Esophagus (tissue), 2 donors: Measurements from ENCODE around the gene TLX3. TPM values are rescaled to one million over a fixed set of nuclear protein-coding genes. Genes with fewer than 3 reads are reported as not detected.
"Not testable (repeated sequence)": the region's sequence is repeated elsewhere in the genome, so short reads cannot be mapped to it uniquely, and the experiment has no call there.

Source experiments
- H3K27ac ChIP-seq, 2 donors: one replicate each; pipeline ENCODE4 v1.5.1; 2013; ENCODE audit warnings: low read depth in 2 of 2, mild to moderate bottlenecking in 2 of 2, inconsistent platforms in 1 of 2, low read length in 1 of 2, moderate library complexity in 1 of 2
- H3K27me3 ChIP-seq, 2 donors: one replicate each; pipeline ENCODE4 v1.6.1; 2013; ENCODE audit warnings: low read length in 2 of 2, control low read depth in 1 of 2, mild to moderate bottlenecking in 1 of 2; ENCODE audit not compliant: insufficient read depth in 2 of 2, control insufficient read depth in 1 of 2
- H3K36me3 ChIP-seq, 2 donors: one replicate each; pipeline ENCODE4 v1.6.1; 2013; ENCODE audit warnings: low read length in 1 of 2; ENCODE audit not compliant: control insufficient read depth in 2 of 2, insufficient read depth in 2 of 2
- H3K4me1 ChIP-seq, 2 donors: one replicate each; pipeline ENCODE4 v1.6.1; 2013; ENCODE audit warnings: low read length in 1 of 2; ENCODE audit not compliant: control insufficient read depth in 2 of 2, insufficient read depth in 2 of 2
- H3K4me3 ChIP-seq, 2 donors: one replicate each; pipeline ENCODE4 v1.5.1; 2013; ENCODE audit warnings: low read length in 2 of 2, mild to moderate bottlenecking in 2 of 2, low read depth in 1 of 2, moderate library complexity in 1 of 2
- H3K9me3 ChIP-seq, 2 donors: one replicate each; pipeline ENCODE4 v1.6.1; 2013; ENCODE audit warnings: mild to moderate bottlenecking in 2 of 2, low read depth in 1 of 2, low read length in 1 of 2, moderate library complexity in 1 of 2; ENCODE audit not compliant: control insufficient read depth in 2 of 2, insufficient read depth in 1 of 2
- WGBS, 2 donors: extraction: QIAGEN DNeasy Blood & Tissue Kit; methylation state at CpG; one replicate each; pipeline ENCODE4 v1.1.7; 2013; 5-methylcytosine and 5-hydroxymethylcytosine counted together
- polyA plus RNA-seq, 2 donors: library from polyadenylated mRNA; stranded (reverse); fragments of 200-250 nt; gene quantifications; one replicate each; pipeline ENCODE4 v1.2.3, GENCODE V29; 2013
- donor health status: healthy with polysubstance abuse.
- donor health status: Bipolar disorder and iron deficiency.

TLX3 gene
- polyA plus RNA-seq, 2 donors = not detected

DNA sequence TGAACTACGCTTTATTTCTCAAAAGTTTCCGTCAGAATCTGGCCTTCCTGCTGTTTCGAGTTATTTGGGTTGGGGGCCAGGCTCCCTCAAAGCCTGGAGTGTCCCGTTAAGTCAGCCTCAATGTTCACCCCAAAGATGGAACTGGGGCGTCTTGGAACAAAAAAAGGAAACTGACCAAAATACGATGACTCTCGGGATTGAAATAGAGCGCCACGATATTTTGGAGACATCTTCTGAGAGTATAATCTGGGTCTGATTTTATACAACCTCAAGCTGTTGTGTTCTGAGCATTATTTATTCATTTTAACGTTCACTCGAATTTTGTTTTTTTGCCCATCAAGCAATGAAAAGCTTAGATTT, 28.1 kb downstream of the TLX3 start:
- Histone ChIP-seq H3K9me3 (no peaks in the 10 kb centered on the region), H3K27me3 (peaks cover 0 to 2% of the 10 kb centered on the region in 2 donors), H3K4me1 (no peaks in the 10 kb centered on the region), H3K36me3 (no peaks in the 10 kb centered on the region), H3K27ac (no peak overlapping the region), H3K4me3 (peak overlapping the region; percentile 4 to 42)
- 24 to 30% methylated on average over 11 of the region's 11 CpGs for WGBS, 2 donors

DNA sequence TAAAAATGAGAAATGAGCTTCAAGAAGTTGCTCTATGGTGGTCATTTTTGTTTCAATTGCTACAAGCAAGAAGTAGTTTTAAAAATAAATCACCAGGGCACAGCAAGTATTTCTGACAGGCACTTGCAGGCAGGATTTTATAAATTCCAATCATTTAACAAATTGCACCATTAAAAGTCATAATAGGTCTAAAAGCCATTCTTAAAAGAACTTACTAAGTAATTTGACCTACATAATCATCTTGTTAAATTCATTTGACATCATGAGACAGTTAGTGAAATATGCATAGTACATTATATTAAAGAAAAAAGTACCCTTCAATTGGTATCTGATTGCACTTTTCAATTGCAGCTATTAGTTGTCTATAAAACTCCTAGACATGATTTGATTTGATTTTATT, 31.0 kb downstream of the TLX3 start:
- Histone ChIP-seq H3K36me3 (no peaks in the 10 kb centered on the region), H3K9me3 (no peaks in the 10 kb centered on the region), H3K27ac (no peak overlapping the region), H3K4me3 (no peak overlapping the region), H3K4me1 (no peaks in the 10 kb centered on the region), H3K27me3 (peaks cover 0 to 2% of the 10 kb centered on the region in 2 donors)

DNA sequence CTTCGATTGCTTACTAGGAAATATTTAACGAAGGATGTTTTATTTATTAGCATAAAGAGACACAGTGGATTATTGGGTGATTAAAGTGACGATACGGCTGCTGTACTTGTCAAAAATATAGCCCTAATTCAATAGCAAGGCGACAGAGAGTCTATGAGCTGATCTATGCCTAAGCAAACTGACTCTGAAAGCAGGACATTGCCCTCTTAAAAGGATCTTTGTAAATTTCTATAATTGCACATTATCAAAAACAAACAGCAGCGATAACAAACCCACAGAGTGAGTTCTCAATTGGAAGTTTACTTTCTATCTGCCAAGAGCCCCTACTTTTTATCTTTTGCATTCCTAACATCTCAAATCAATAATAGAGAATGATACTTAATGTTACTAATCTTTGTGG, 31.4 kb downstream of the TLX3 start:
- Histone ChIP-seq H3K4me1 (no peaks in the 10 kb centered on the region), H3K9me3 (no peaks in the 10 kb centered on the region), H3K27me3 (peaks cover 0 to 4% of the 10 kb centered on the region in 2 donors), H3K4me3 (no peak overlapping the region), H3K27ac (no peak overlapping the region), H3K36me3 (no peaks in the 10 kb centered on the region)
- WGBS, 2 donors = 42 to 56% methylated on average over 6 of the region's 6 CpGs

DNA sequence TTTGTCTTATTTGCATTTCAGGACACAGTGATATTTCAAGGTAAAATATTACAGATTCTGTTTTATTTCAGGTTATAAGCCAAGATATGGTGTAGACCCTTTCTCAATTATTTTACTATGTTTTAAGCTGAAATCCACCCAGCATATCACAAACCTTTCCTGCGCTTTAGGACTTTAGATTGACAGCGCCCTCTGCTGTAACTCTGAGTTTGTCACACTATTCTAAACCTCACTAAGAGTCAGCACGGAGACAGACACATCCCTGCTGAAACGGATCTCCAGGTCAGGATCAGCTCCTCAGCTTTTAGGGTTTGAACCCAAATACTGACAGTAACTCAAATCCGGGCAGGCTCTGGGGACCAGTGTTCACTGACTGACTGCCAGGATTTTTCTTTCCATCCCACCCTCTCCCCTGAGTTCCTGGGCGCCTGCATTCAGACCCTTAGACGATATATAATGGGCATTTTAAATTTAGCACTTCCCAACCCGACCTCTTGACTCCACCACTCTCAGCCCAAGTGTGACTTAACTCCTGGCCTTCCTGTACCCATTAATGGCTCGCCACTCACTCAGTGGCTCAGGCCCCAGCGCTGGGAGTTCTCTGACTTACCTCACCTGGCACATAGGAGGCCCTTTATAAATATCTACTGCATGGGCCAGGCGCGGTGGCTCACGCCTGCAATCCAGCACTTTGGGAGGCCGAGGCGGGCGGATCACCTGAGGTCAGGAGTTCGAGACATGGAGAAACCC, 33.5 kb downstream of the TLX3 start:
- H3K9me3 ChIP-seq = no peaks in the 10 kb centered on the region
- H3K27me3 ChIP-seq = peaks cover 0 to 4% of the 10 kb centered on the region in 2 donors
- 54 to 55% methylated on average over 17 of the region's 17 CpGs for WGBS, 2 donors
- no peaks in the 10 kb centered on the region for H3K4me1 ChIP-seq
- no peaks in the 10 kb centered on the region for H3K36me3 ChIP-seq
- H3K27ac ChIP-seq = no peak overlapping the region
- H3K4me3 ChIP-seq = no peak overlapping the region

DNA sequence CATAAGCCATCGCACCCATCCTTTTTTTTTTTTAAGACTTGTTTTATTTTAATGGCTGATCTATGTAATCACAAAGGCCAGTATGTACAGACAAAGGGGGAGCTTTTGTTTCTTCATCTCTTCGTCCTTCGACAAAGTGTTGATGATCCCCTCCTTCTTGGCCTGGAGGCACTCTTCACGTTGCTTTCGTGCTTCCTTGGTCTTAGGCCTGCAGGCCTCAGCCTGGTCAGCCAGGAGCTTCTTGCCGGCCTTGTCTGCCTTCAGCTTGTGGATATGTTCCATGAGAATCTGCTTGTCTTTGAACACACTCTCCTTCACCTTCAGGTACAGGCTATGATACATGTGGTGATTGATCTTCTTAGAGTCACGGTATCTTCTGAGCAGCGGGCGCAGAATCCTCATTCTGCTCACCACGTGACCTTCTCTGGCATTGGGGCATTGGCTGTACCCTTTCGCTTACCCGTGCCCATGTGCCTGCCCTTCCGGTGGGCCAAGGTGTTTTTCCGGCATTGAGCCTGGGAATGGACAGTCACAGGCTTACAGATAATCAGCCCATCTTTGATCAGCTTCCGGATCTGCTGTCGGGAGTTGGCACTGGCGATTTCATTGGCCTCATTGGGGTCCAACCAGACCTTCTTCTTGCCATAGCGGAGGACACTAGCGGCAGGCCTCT, 36.0 kb downstream of the TLX3 start:
- H3K9me3 ChIP-seq = no peaks in the 10 kb centered on the region
- no peak overlapping the region for H3K4me3 ChIP-seq
- H3K4me1 ChIP-seq = no peaks in the 10 kb centered on the region
- H3K27me3 ChIP-seq = peaks cover 0 to 2% of the 10 kb centered on the region in 2 donors
- no peak overlapping the region for H3K27ac ChIP-seq
- 93% methylated on average over 19 of the region's 19 CpGs for WGBS, 2 donors
- no peaks in the 10 kb centered on the region for H3K36me3 ChIP-seq

DNA sequence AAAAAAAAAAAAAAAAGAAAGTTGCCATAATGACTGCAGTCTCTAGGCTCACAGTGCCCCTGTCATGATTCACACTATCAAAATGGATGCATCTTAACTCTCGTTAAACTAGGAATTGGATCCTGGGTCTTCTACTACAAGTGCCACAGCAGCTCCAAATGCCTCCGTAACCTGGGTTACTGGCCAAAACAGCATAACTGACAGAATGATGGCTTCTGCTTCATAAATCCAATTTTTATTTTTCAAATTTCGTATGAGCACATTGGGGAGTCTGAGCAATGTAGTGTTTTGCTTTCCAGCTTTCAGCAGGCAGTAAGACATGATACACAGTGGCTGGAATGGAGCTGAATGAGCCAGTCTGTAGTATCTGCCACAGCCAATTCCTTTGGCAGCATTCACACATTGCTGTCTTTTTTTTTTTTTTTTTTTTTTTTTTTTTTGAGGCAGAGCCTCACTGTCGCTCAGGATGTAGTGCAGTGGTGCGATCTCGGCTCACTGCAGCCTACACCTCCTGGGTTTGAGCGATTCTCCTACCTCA, 42.6 kb downstream of the TLX3 start:
- H3K9me3 ChIP-seq = no peaks in the 10 kb centered on the region
- no peak overlapping the region for H3K27ac ChIP-seq
- H3K4me3 ChIP-seq = no peak overlapping the region
- no peaks in the 10 kb centered on the region for H3K27me3 ChIP-seq
- no peaks in the 10 kb centered on the region for H3K36me3 ChIP-seq
- 78 to 81% methylated on average over 7 of the region's 7 CpGs for WGBS, 2 donors
- H3K4me1 ChIP-seq = no peaks in the 10 kb centered on the region

DNA sequence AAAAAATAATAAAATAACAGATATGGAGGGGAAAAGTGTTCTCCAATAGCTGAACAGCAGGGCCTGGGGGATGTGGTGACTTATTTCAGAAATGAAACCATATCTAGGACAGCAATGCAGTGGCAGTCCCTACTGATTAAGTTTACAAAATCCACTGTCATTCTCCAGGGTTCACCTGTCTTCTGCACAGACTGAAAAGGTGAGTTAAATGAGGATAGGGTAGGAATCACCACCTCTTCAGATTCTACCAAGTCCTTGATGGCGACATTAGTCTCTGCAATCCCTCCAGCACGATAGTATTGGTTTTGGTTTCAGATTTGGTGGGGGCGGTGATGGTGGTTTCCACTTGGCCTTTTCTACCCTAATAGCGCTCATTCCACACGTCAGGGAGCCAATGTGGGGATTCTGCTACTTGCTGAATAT, 46.3 kb downstream of the TLX3 start:
- no peak overlapping the region for H3K4me3 ChIP-seq
- 81 to 84% methylated on average over 5 of the region's 5 CpGs for WGBS, 2 donors
- no peaks in the 10 kb centered on the region for H3K4me1 ChIP-seq
- H3K27ac ChIP-seq = no peak overlapping the region
- H3K27me3 ChIP-seq = no peaks in the 10 kb centered on the region
- H3K9me3 ChIP-seq = no peaks in the 10 kb centered on the region
- no peaks in the 10 kb centered on the region for H3K36me3 ChIP-seq

DNA sequence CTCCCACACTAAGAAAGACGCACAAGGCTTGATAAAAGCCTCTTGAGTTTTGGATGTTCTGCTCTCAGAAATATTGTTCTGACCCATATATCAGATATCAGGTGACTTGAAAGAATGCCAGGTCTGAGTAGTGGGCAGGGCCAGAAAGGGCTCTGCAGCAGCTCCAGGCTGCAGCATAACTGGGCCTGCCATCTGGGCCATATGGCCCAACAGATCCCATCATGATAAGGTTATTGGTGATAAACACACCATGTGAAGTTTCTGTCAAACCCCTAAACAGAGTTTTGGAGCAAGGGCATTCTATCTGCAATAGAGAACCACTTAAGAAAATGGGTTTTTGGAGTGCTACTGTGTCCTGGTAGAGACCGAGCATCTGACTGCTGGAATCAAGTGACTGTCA, 48.8 kb downstream of the TLX3 start:
- H3K27ac ChIP-seq = no peak overlapping the region
- no peaks in the 10 kb centered on the region for H3K36me3 ChIP-seq
- WGBS, 2 donors = 95 to 97% methylated on average over 2 of the region's 2 CpGs
- H3K4me3 ChIP-seq = no peak overlapping the region
- no peaks in the 10 kb centered on the region for H3K9me3 ChIP-seq
- no peaks in the 10 kb centered on the region for H3K4me1 ChIP-seq
- H3K27me3 ChIP-seq = no peaks in the 10 kb centered on the region

DNA sequence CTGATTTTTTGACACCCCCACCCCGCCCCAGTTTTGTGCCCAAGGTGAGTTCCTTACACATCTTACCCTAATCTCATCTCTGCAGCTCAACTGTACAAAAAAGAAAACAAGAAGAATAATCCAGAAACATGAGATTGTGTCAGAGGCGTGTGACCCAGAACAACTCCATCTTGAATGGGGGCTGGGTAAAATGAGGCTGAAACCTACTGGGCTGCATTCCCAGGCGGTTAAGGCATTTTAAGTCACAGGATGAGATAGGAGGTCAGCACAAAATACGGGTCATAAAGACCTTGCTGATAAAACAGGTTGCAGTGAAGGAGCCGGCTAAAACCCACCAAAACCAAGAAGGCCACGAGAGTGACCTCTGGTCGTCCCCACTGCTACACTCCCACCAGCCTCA, 52.1 kb downstream of the TLX3 start:
- not testable (repeated sequence) for H3K27me3 ChIP-seq, H3K36me3 ChIP-seq, H3K9me3 ChIP-seq, H3K4me1 ChIP-seq, H3K27ac ChIP-seq, H3K4me3 ChIP-seq
- WGBS, 2 donors = 77 to 80% methylated on average over 7 of the region's 7 CpGs
